HL-60 (cell line): ENCODE results near the gene RASAL2.

Experiments used
- CTCF ChIP-seq: IDR thresholded peaks from one replicate; pipeline ENCODE4 v1.5.1; 2011; ENCODE audit warnings: low read length, control low read depth, inconsistent platforms; ENCODE audit not compliant: insufficient read depth
- GABPA ChIP-seq: IDR thresholded peaks from 2 replicates; pipeline ENCODE4 v1.6.1; 2012; ENCODE audit warnings: low read depth
- POLR2AphosphoS5 ChIP-seq: IDR thresholded peaks from 2 replicates; pipeline ENCODE4 v1.6.1; 2012; ENCODE audit warnings: low read depth

DNA sequence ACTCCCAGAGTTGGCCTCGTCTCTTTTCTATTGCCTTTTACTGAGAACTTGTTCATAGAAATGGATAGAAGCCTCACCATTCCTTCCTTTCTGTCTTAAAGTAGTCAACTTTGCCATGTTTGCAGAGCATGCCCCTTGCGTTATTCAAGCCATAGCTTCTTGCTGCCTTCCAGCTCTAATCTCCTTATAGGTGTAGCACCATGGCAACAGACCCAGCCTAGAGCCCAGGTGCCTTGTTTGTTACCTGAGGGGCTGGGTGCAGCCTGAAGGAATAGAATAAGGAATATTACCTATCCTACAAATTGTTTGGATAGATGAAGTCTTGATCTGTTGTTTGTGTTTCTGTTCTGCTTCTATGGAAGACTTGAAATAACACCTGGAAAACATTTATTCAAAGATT, 343.0 kb downstream of the RASAL2 start:
- TF ChIP-seq CTCF, result no peak
- no peak for TF ChIP-seq POLR2AphosphoS5
- no peak for TF ChIP-seq GABPA
